OCI-M1 (cell line): ENCODE data around the gene OVOL1.
"Not testable (repeated sequence)": the region's sequence is repeated elsewhere in the genome, so short reads cannot be mapped to it uniquely, and the experiment has no call there.

Experiments used
- DNase-seq: peaks from one replicate; lab custom pipeline; 2025; lab: John Stamatoyannopoulos, UW

The OVOL1 gene

GRCh38 chr11:65816696-65817095 lies 29.8 kb downstream of the OVOL1 start:
- no peak for DNase-seq

GRCh38 chr11:65817312-65817834 lies 30.5 kb downstream of the OVOL1 start:
- DNase-seq: no peak

- DNase-seq: peak; percentile 94
Observed at GRCh38 chr11:65817835-65818680, 31.2 kb downstream of the OVOL1 start.

- DNase-seq: no peak
Observed at GRCh38 chr11:65821107-65821506, 34.2 kb downstream of the OVOL1 start.

- DNase-seq: no peak
Observed at GRCh38 chr11:65822776-65823528, 36.1 kb downstream of the OVOL1 start.

GRCh38 chr11:65826984-65827735 lies 40.3 kb downstream of the OVOL1 start:
- DNase-seq: peak; percentile 21

GRCh38 chr11:65829459-65829858 lies 42.6 kb downstream of the OVOL1 start:
- DNase-seq: no peak

GRCh38 chr11:65832231-65832630 lies 45.4 kb downstream of the OVOL1 start:
- not testable (repeated sequence) for DNase-seq

GRCh38 chr11:65833297-65834030 lies 46.6 kb downstream of the OVOL1 start, which contains the start of gene SNX32:
Gene SNX32 (plus strand): TSS chr11:65833963. CDS start chr11:65834066, 103 bp downstream.
- DNase-seq: peak; percentile 96

GRCh38 chr11:65834202-65834601 lies 47.3 kb downstream of the OVOL1 start:
- DNase-seq: no peak

GRCh38 chr11:65842144-65842543 lies 55.3 kb downstream of the OVOL1 start:
- DNase-seq: no peak

GRCh38 chr11:65843811-65844210 lies 56.9 kb downstream of the OVOL1 start:
- no peak for DNase-seq

- DNase-seq: no peak
Observed at GRCh38 chr11:65844231-65844872, 57.5 kb downstream of the OVOL1 start.
